Left ventricle myocardium inferior (tissue), 1 donor: ENCODE measurements around the gene SELENBP1. TPM values are rescaled to one million over a fixed set of nuclear protein-coding genes. Genes with fewer than 3 reads are reported as not detected.

Experiments used
- DNase-seq: peaks from one replicate; pipeline ENCODE4 v3.0.0-alpha.2; 2020
- H3K27ac ChIP-seq: fragments of 200-600 bp; replicated peaks from 2 replicates; pipeline ENCODE4 v1.8.0; 2021
- H3K27me3 ChIP-seq: fragments of 200-600 bp; 2 replicates; pipeline ENCODE4 v1.8.0; 2021; ENCODE audit warnings: low read depth
- H3K36me3 ChIP-seq: fragments of 200-600 bp; 2 replicates; pipeline ENCODE4 v1.8.0; 2021
- H3K4me1 ChIP-seq: fragments of 200-600 bp; 2 replicates; pipeline ENCODE4 v1.8.0; 2021
- H3K4me3 ChIP-seq: fragments of 200-600 bp; 2 replicates; pipeline ENCODE4 v1.8.0; 2021; ENCODE audit warnings: mild to moderate bottlenecking, moderate library complexity
- H3K9me3 ChIP-seq: fragments of 200-600 bp; replicated peaks from 2 replicates; pipeline ENCODE4 v1.8.0; 2021
- intact Hi-C: fragments of 100-400 bp; cut with micrococcal nuclease; formaldehyde crosslinking; loops from one replicate; pipeline ENCODE4 v1.11.0; 2022
- total RNA-seq: library from RNA; stranded (reverse); fragmentation: NEBNext Ultra II Directional; extraction: Animal tissue kit (Norgen Biotek cat#: 25700); gene quantifications from one replicate; pipeline ENCODE4 v1.2.1, GENCODE V29; 2021
- TF ChIP-seq, protein P1 (sequence below): fragments of 200-600 bp; IDR thresholded peaks from 2 replicates; pipeline ENCODE4 v1.8.0; 2021; ENCODE audit warnings: antibody characterized with exemption, mild to moderate bottlenecking, borderline replicate concordance
- donor health status: DM: no; HTN: yes; CAD: no; lungs with severe emphysema.

The SELENBP1 gene
- total RNA-seq, 1 donor from 2014 or later: 66.3 TPM

DNA sequence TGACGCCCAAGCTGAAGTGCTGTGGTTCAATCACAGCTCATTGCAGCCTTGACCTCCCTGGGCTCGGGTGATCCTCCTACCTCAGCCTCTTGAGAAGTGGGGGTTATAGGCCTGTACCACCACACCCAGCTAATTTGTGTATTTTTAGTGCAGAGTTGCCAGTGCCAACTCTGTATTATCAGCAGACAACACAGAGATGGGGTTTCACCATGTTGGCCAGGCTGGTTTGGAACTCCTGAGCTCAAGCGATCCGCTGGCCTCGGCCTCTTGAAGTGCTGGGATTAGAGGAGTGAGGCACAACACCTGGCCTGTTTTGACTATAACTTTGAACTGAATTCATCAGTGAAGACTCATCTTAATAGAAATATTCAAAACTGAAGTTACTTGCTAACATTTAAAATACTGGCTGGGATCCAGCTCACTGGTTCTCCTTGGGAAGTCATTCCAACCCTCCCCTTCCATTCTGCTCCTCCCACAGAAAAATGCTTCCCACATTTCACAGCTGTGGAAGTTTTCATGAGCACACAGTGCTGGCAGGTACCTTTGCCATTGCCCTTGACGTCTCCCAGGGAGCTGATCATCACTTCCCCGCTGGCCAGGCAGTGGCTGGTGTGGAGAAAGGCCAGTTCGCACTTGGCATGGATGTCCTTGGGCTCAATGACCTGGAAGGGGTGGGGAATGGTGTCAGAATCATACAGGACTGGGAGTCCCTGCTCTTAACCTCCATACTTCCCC is 4.7 kb downstream of the SELENBP1 start:
- no peak for DNase-seq
- Histone ChIP-seq H3K9me3 (no peaks in the 10 kb centered on the region), H3K4me1 (peaks cover 60% of the 10 kb centered on the region), H3K27ac (peak overlapping the region; percentile 89), H3K36me3 (peaks cover 49% of the 10 kb centered on the region), H3K27me3 (no peaks in the 10 kb centered on the region), H3K4me3 (no peak overlapping the region)
- intact Hi-C loops: no loop called here
- TF ChIP-seq, protein P1, sequence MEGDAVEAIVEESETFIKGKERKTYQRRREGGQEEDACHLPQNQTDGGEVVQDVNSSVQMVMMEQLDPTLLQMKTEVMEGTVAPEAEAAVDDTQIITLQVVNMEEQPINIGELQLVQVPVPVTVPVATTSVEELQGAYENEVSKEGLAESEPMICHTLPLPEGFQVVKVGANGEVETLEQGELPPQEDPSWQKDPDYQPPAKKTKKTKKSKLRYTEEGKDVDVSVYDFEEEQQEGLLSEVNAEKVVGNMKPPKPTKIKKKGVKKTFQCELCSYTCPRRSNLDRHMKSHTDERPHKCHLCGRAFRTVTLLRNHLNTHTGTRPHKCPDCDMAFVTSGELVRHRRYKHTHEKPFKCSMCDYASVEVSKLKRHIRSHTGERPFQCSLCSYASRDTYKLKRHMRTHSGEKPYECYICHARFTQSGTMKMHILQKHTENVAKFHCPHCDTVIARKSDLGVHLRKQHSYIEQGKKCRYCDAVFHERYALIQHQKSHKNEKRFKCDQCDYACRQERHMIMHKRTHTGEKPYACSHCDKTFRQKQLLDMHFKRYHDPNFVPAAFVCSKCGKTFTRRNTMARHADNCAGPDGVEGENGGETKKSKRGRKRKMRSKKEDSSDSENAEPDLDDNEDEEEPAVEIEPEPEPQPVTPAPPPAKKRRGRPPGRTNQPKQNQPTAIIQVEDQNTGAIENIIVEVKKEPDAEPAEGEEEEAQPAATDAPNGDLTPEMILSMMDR: no peak

DNA sequence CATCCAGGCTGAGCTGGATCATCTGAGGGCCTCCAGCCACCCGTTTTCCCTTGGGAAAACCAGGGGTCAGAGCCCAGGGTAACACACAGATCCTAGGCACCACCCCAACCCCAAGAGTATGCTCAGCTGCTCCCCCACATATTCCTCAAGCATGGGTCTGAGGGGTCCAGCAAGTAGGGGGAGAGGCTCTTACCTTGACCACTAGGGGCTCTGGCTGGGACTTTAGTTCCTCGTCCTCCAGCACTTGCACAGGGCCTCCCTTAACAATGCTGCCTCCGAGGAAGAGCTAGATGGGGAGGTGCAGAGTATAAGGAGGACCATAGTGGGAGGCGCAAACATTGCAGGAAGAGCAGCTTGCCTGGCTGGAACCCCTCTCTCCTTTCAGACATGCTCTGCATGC is 7.5 kb downstream of the SELENBP1 start:
- Histone ChIP-seq H3K4me1 (peaks cover 33% of the 10 kb centered on the region), H3K27ac (no peak overlapping the region), H3K9me3 (peaks cover 6% of the 10 kb centered on the region), H3K27me3 (no peaks in the 10 kb centered on the region), H3K36me3 (peaks cover 55% of the 10 kb centered on the region), H3K4me3 (no peak overlapping the region)
- intact Hi-C loops: no loop called here
- TF ChIP-seq, protein P1: no peak
- no peak for DNase-seq

DNA sequence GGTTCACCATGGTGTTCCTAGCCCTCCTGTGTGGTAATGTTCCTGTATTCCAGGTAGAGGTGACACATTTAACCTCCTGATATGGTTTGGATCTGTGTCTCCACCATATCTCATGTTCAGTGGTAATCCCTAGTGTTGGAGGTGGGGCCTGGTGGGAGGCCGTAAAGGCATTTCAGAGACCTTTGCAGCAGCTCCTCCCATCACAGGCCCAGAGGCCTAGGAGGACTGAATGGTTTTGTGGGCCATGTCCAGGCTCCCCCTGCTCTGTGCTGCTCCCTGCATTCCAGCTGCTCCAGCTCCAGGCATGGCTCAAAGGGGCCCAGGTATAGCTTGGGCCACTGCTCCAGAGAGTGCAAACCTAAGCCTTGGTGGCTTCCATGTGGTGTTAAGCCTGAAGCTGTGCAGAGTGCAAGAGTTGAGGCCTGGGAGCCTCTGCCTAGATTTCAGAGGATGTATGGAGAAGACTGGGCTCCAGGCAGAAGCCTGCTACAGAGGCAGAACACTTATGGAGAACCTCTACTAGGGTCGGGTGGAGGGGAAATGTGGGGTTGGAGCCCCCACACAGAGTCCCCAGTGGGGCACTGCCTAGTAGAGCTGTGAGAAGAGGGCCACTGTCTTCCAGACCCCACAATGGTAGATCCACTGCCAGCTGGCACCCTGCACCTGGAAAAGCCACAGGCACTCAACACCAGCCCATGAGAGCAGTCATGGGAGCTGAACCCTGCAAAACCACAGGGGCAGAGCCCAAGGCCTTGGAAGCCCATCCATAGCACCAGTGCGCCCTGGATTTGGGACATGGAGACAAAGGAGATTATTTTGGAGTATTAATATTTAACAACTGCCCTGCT is 10.0 kb downstream of the SELENBP1 start:
- Histone ChIP-seq H3K4me1 (peaks cover 8% of the 10 kb centered on the region), H3K4me3 (no peak overlapping the region), H3K9me3 (peaks cover 6% of the 10 kb centered on the region), H3K27ac (no peak overlapping the region), H3K27me3 (no peaks in the 10 kb centered on the region), H3K36me3 (peaks cover 53% of the 10 kb centered on the region)
- DNase-seq: no peak
- intact Hi-C loops: no loop called here
- TF ChIP-seq, protein P1: no peak

DNA sequence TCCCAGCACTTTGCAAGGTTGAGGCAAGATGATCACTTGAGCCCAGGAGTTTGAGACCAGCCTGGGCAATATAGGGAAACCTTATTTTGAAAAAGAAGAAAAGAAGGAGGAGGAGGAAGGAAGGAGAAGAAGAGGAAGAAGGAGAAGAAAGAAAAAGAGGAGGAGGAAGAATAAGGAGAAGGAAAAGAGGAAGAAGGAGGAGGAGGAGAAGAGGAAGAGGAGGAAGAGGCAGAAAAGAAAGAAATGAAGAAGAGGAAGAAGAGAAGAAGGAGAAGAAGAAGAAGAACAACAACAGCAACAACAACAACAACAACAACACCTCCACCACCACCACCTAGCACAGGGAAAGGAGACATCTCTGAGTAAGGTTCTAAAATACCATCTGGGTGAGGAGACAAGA is 10.6 kb downstream of the SELENBP1 start:
- H3K9me3 ChIP-seq: peaks cover 6% of the 10 kb centered on the region
- H3K27me3 ChIP-seq: no peaks in the 10 kb centered on the region
- no peak overlapping the region for H3K27ac ChIP-seq
- intact Hi-C loops: no loop called here
- H3K4me3 ChIP-seq: no peak overlapping the region
- peaks cover 47% of the 10 kb centered on the region for H3K36me3 ChIP-seq
- peaks cover 2% of the 10 kb centered on the region for H3K4me1 ChIP-seq
- no peak for DNase-seq
- TF ChIP-seq, protein P1: no peak

DNA sequence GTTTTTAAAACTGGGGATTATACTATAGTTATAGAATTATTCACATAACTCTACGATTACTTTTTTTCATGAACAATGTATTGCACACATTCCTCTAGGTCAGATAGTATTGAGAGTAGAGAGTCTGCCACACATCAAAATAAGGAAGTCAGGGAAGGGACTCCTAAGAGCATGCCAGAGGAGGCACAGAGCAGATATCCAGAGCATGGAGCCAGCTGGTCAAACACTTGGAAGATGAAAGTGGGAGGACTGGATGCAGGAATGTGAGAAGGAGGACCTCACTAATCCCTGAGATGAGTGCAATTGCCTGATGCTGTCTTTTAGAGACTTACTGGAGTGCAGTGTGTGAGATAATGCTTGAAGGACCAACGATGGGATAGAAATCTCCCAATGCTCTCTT is 15.8 kb downstream of the SELENBP1 start:
- no peaks in the 10 kb centered on the region for H3K36me3 ChIP-seq
- peaks cover 4% of the 10 kb centered on the region for H3K9me3 ChIP-seq
- TF ChIP-seq, protein P1: no peak
- H3K27ac ChIP-seq: no peak overlapping the region
- no peak for DNase-seq
- no peaks in the 10 kb centered on the region for H3K27me3 ChIP-seq
- intact Hi-C loops: no loop called here
- H3K4me1 ChIP-seq: no peaks in the 10 kb centered on the region
- no peak overlapping the region for H3K4me3 ChIP-seq
